ENCODE measurements around the gene MYRFL. TPM values are rescaled to one million over a fixed set of nuclear protein-coding genes. Genes with fewer than 3 reads are reported as not detected.
"Not testable (repeated sequence)": the region's sequence is repeated elsewhere in the genome, so short reads cannot be mapped to it uniquely, and the experiment has no call there.

Gene MYRFL
- total RNA-seq, 1 donor from 2014 or later: 0.13 TPM

GRCh38 chr12:69987579-69988091 is 162.6 kb downstream of the MYRFL start:
- Mint-ChIP-seq H3K9me3 (ENCODE audit: unreplicated experiment) (no peaks in the 10 kb centered on the region), H3K4me1 (ENCODE audit: unreplicated experiment) (no peaks in the 10 kb centered on the region)
- DNase-seq (ENCODE audit: extremely low spot score, unreplicated experiment): no peak

DNA sequence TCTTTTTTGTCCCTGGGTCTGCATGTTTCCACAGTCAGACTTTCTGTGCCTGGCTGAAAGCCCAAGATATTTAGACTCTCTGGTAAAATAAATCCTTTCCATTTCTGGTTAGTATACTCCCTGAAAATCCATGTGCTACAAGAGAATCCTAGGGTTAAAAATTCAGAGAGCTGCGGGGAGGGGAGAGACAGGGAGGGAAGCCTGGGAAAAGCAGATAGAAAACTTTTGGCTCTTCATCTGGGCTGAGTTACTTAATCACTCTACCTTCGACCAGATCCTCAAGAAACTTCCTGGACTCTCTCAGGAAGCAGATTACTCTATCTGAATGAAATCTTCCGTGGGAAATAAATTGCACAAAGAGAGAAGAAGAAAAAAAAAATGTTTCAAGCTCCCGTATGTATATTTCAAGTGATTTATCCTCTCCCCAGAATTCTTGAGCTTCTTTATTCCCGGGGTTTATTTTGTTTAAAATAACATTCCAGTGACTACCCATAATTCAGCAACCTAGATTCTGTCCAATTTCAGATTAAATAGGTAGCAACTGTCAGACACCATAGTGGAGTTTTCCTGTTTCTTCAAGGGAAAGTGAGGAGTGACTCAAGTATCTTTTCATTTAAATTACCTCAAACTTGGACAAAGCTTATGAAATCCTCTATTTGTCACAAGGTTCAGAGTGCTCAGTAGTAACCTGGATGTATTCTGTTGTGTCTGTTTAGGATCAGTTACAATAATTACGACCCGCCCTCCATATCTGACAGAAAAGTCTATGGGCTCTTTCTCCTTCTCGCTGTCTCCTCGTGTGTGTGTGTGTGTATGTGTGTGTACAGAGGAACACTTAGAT is 163.7 kb downstream of the MYRFL start:
- Mint-ChIP-seq H3K27ac (ENCODE audit: unreplicated experiment) (no peak overlapping the region), H3K4me3 (ENCODE audit: unreplicated experiment) (no peak overlapping the region), H3K9me3 (ENCODE audit: unreplicated experiment) (peaks cover 6% of the 10 kb centered on the region), H3K4me1 (ENCODE audit: unreplicated experiment) (no peaks in the 10 kb centered on the region), H3K36me3 (ENCODE audit: unreplicated experiment) (no peaks in the 10 kb centered on the region), H3K27me3 (ENCODE audit: unreplicated experiment) (no peaks in the 10 kb centered on the region)
- no peak for DNase-seq (ENCODE audit: extremely low spot score, unreplicated experiment)
- no peak for TF ChIP-seq CTCF (IDR thresholded peaks at IDR 0.05)

More at GRCh38 chr12:69987579-69988091, 162.6 kb downstream of the MYRFL start:
- TF ChIP-seq CTCF (IDR thresholded peaks at IDR 0.05): no peak
- no peak overlapping the region for H3K4me3 Mint-ChIP-seq (ENCODE audit: unreplicated experiment)
- H3K27me3 Mint-ChIP-seq (ENCODE audit: unreplicated experiment): no peaks in the 10 kb centered on the region
- H3K27ac Mint-ChIP-seq (ENCODE audit: unreplicated experiment): no peak overlapping the region
- no peaks in the 10 kb centered on the region for H3K36me3 Mint-ChIP-seq (ENCODE audit: unreplicated experiment)

GRCh38 chr12:69991690-69992288 is 166.8 kb downstream of the MYRFL start:
- no peak for DNase-seq (ENCODE audit: extremely low spot score, unreplicated experiment)
- Mint-ChIP-seq H3K9me3 (ENCODE audit: unreplicated experiment) (peaks cover 6% of the 10 kb centered on the region), H3K4me1 (ENCODE audit: unreplicated experiment) (no peaks in the 10 kb centered on the region), H3K27ac (ENCODE audit: unreplicated experiment) (no peak overlapping the region), H3K36me3 (ENCODE audit: unreplicated experiment) (no peaks in the 10 kb centered on the region), H3K27me3 (ENCODE audit: unreplicated experiment) (no peaks in the 10 kb centered on the region), H3K4me3 (ENCODE audit: unreplicated experiment) (no peak overlapping the region)
- no peak for TF ChIP-seq CTCF (IDR thresholded peaks at IDR 0.05)

- H3K4me3 Mint-ChIP-seq (ENCODE audit: unreplicated experiment): no peak overlapping the region
- peaks cover 6% of the 10 kb centered on the region for H3K9me3 Mint-ChIP-seq (ENCODE audit: unreplicated experiment)
- no peaks in the 10 kb centered on the region for H3K4me1 Mint-ChIP-seq (ENCODE audit: unreplicated experiment)
- H3K27ac Mint-ChIP-seq (ENCODE audit: unreplicated experiment): no peak overlapping the region
- no peak for TF ChIP-seq CTCF (IDR thresholded peaks at IDR 0.05)
- no peak for DNase-seq (ENCODE audit: extremely low spot score, unreplicated experiment)
- no peaks in the 10 kb centered on the region for H3K27me3 Mint-ChIP-seq (ENCODE audit: unreplicated experiment)
- no peaks in the 10 kb centered on the region for H3K36me3 Mint-ChIP-seq (ENCODE audit: unreplicated experiment)
Observed at GRCh38 chr12:69993433-69993832, 168.4 kb downstream of the MYRFL start.

DNA sequence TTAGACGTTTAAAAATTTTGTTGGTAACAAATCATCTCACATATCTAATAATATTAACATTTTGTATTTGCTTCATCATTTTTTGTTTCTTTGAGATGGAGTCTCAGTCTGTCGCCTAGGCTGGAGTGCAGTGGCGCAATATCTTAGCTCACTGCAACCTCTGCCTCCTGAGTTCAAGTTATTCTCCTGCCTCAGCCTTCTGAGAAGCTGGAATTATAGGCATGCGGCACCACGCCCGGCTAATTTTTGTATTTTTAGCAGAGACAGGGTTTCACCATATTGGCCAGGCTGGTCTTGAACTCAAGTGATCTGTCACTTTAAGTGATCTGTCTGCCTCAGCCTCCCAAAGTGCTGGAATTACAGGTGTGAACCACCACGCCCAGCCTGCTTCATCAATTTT is 169.1 kb downstream of the MYRFL start:
- DNase-seq (ENCODE audit: extremely low spot score, unreplicated experiment); H3K4me3 Mint-ChIP-seq (ENCODE audit: unreplicated experiment); H3K9me3 Mint-ChIP-seq (ENCODE audit: unreplicated experiment); H3K27ac Mint-ChIP-seq (ENCODE audit: unreplicated experiment); H3K4me1 Mint-ChIP-seq (ENCODE audit: unreplicated experiment); H3K36me3 Mint-ChIP-seq (ENCODE audit: unreplicated experiment); H3K27me3 Mint-ChIP-seq (ENCODE audit: unreplicated experiment): not testable (repeated sequence)

All from osteocyte (in vitro differentiated cells).